HG02763 (cell line): Measurements from ENCODE around the gene GRIA3.
"Not testable (repeated sequence)": the region's sequence is repeated elsewhere in the genome, so short reads cannot be mapped to it uniquely, and the experiment has no call there.

Experiments
- ATAC-seq: cut with Tn5 transposase; IDR thresholded peaks from one replicate; pipeline ENCODE4 v1.9.1; 2021; ENCODE audit warnings: mild to moderate bottlenecking, moderate library complexity; ENCODE audit not compliant: unreplicated experiment

Gene GRIA3

GRCh38 chrX:123267220-123267619 is 83.1 kb downstream of the GRIA3 start:
- ATAC-seq: no peak

GRCh38 chrX:123271902-123272301 is 87.8 kb downstream of the GRIA3 start:
- no peak for ATAC-seq

- ATAC-seq: no peak
Observed at GRCh38 chrX:123272630-123273029, 88.6 kb downstream of the GRIA3 start.

GRCh38 chrX:123274796-123275195 is 90.7 kb downstream of the GRIA3 start:
- ATAC-seq: no peak

- ATAC-seq: no peak
Observed at GRCh38 chrX:123277347-123277746, 93.3 kb downstream of the GRIA3 start.

- no peak for ATAC-seq
Observed at GRCh38 chrX:123277821-123278220, 93.7 kb downstream of the GRIA3 start.

- ATAC-seq: no peak
Observed at GRCh38 chrX:123282241-123282640, 98.2 kb downstream of the GRIA3 start.

- not testable (repeated sequence) for ATAC-seq
Observed at GRCh38 chrX:123283407-123283806, 99.3 kb downstream of the GRIA3 start.

GRCh38 chrX:123291623-123292022 is 107.5 kb downstream of the GRIA3 start:
- ATAC-seq: no peak

- no peak for ATAC-seq
Observed at GRCh38 chrX:123298026-123298425, 113.9 kb downstream of the GRIA3 start.

GRCh38 chrX:123303429-123303828 is 119.4 kb downstream of the GRIA3 start:
- no peak for ATAC-seq

- no peak for ATAC-seq
Observed at GRCh38 chrX:123308658-123309057, 124.6 kb downstream of the GRIA3 start.

GRCh38 chrX:123310112-123310511 is 126.0 kb downstream of the GRIA3 start:
- ATAC-seq: no peak

- ATAC-seq: no peak
Observed at GRCh38 chrX:123311486-123311885, 127.4 kb downstream of the GRIA3 start.

GRCh38 chrX:123313486-123313885 is 129.4 kb downstream of the GRIA3 start:
- no peak for ATAC-seq

GRCh38 chrX:123320622-123321021 is 136.5 kb downstream of the GRIA3 start:
- ATAC-seq: no peak

- no peak for ATAC-seq
Observed at GRCh38 chrX:123322536-123322935, 138.5 kb downstream of the GRIA3 start.

- ATAC-seq: no peak
Observed at GRCh38 chrX:123324625-123325024, 140.5 kb downstream of the GRIA3 start.

- ATAC-seq: peak; percentile 50
Observed at GRCh38 chrX:123330229-123330942, 146.3 kb downstream of the GRIA3 start.

- no peak for ATAC-seq
Observed at GRCh38 chrX:123331349-123331748, 147.3 kb downstream of the GRIA3 start.

GRCh38 chrX:123331859-123332258 is 147.8 kb downstream of the GRIA3 start:
- ATAC-seq: no peak

- ATAC-seq: no peak
Observed at GRCh38 chrX:123336666-123337065, 152.6 kb downstream of the GRIA3 start.
